Measurements from ENCODE around the gene CSHL1.

The CSHL1 gene

DNA sequence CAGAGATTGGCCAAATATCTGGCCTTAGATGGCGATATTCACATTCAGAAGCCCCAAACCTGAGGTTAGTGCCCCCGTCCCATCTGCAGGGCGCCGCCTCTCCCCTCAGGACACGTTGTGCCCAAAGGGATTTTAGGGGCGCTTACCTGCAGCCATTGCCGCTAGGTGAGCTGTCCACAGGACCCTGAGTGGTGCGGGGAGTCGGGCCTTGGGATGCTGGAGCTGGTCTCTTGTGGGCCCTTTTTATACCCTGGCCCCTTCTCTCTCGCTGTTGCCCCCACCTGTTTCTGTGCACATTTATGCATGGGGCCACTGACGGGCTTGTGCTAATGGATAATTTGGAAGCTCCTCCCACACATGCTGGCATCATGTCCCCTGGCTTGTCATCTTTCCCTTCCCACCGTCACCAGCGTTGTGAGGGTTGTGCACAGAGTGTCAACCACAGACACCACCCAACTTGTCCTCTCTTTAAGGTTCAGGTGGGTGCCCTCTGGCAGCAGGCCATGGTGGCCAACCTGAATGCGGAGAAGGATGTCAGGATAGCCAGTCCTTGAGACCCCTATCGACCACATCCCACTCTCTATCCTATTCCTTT, at the start of gene CSHL1:
TSS of gene CSHL1 (minus strand) at position 218 of the 595 bp plus-strand sequence. CDS start at position 156, 62 bp downstream.
- no peak for DNase-seq (ENCODE audit: low read depth in 2 of 2)

DNA sequence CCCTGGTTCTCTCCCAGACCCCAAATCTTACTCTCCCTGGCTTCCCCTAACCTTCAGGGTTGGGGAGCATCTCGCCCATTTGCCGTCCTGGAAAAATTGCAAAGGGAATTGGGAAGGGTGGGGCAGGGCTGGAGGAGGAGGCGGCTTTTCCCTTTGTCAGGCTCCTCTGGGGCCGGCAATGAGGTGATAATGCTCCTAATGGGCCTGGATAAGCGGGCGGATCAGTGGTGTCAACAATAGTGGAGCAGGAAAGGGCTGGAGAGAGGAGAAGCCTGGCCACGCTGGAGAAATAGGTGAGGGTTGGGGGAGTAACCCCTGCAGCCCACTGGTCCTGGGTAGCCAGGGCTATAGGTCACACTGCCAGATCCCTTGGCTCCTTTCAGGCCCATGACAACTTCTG, 49.4 kb upstream of the CSHL1 start:
- DNase-seq (ENCODE audit: low read depth in 2 of 2), result no peak

DNA sequence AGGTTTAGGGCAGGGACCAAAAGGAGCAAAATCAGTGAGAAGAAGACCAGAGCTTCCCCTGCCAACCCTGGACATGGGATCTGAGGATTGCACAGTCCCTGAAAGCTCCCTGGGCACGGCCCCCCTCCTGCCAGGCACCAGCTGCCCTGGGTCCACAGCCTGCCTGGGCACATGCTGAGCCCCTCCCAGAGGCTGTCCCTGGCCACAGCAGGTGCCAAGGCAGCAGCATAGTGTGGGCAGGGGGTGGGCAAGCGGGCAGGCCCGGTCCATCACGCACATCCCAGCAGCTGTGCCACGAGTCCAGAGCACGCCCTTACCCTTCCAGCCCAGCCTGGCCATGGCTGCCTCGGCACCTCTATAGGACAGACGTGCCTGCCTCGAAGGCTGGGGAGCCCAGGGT, 48.9 kb upstream of the CSHL1 start:
- no peak for DNase-seq (ENCODE audit: low read depth in 2 of 2)

GRCh38 chr17:63956296-63956920, 45.4 kb upstream of the CSHL1 start:
- DNase-seq (ENCODE audit: low read depth in 2 of 2), result no peak

DNA sequence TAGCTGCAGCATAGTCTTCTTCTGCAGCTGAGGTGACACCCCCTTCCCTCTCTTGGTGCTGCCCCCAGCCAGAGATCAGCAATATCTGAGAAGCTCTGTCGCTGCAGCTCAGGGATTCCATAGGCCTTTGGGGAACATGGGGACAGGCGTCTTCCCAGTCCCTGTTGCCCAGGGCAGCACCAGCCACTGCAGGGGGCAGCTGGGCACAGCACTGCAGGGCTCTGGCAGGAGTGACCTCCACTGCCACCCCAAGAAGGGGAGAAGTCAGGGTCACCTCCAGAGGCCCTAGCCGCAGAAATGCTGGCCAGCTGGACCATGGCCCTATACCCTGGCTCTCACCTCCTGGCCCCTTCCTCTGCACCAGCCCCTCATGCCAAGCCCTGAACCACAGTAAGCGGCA, 44.7 kb upstream of the CSHL1 start:
- DNase-seq (ENCODE audit: low read depth in 2 of 2), result no peak

DNA sequence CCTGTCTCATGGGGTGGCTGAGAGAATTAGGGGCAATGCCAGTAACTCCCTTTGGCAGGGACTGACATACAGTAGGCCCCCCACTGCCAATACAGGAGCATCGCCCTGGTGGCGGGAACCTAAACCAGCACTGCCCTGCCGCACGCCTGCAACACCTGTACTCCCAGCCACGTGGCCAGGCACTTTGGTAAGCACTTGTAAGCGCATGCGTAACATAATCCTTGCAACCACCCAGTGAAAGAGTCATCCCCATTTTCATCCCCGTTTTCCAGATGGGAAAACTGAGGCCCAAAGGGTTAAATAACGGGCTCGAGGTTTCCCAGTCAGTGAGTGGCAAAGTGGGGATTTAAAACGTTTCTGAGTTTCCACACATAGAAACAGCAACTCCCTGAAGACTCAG, 44.2 kb upstream of the CSHL1 start:
- DNase-seq (ENCODE audit: low read depth in 2 of 2), result no peak

- DNase-seq (ENCODE audit: low read depth in 2 of 2), result no peak
Observed at GRCh38 chr17:63954402-63955063, 43.5 kb upstream of the CSHL1 start.

- no peak for DNase-seq (ENCODE audit: low read depth in 2 of 2)
Observed at GRCh38 chr17:63950940-63951907, 40.2 kb upstream of the CSHL1 start.

DNA sequence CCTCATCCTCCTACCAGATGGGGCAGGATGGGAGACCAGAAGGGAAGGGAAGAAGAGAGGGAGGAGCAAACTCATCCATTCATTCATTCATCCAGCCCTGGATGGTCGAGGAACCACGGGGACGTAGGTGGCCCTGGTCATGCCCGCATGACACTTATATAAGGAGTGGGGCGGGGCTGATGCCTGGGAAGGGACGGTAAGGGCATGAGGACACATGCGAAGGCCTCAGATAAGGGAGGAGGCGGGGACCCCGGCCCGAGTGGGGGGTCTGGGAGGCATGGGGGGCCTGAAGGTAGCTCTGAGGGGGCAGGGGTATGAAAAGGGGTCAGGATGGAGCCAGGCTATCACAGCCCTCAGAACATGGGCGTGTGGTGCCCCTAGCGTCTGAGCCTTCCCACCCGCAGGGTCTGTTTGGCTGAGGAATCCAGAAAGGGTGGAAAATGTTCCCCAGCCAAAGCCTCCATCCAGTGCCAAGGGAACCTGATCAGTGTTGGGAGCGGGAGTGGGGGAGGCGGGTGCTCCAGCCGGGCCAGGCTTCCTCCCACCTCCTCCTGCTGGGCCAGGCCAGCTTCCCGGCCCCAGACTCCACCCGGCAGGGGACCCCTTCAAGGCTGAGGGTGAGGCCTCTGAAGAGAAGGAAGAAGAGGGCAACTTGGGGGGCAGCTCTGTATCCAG, 38.7 kb upstream of the CSHL1 start:
- DNase-seq (ENCODE audit: low read depth in 2 of 2), result no peak

DNA sequence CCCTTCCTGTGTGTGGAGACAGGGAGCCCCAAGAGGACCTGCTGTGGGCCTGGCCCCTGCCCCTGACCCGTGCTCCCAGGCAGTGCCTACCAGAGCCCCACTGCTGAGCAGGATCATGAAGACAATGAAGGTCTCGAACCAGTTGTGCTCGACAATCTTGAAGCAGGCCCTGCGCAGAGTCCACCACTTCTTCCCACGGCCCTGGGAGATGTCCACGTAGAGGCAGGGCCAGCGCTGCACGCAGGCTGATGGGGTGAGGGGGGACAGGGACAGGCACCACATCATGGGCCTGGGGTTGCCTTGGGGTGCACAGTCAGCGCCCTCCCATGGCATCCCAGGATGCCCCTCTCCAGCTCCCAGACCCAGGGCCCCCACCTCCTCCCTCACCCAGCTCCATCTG, 37.5 kb upstream of the CSHL1 start:
- no peak for DNase-seq (ENCODE audit: low read depth in 2 of 2)

DNA sequence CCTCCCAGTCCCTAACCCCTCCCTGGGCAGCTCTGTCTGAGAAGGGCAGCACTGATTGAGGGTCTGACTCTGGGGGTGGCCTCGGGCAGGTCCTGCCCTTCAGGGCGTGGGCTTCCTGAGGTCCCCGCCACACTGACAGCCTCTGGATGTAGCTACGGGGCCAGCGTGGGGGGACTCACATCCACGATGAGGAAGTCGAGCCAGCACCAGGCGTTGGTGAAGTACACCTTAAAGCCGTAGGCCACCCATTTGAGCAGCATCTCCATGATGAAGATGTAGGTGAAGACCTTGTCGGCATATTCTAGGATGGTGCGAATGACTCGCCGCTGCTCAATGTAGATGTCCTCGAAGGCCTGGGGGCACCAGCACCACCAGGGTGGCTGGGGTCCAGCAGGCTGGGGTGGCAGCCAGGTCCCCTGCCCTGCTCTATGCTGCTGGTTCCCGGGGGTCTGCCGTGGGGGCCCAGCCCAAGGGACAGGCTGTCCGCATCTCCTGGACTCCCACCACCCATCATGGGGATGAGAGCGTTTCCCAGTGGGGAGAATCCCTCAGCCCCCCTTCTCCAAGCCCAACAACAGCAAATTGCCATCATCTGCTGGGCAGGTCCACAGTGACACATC, 36.8 kb upstream of the CSHL1 start:
- no peak for DNase-seq (ENCODE audit: low read depth in 2 of 2)

GRCh38 chr17:63946440-63947363, 35.6 kb upstream of the CSHL1 start:
- DNase-seq (ENCODE audit: low read depth in 2 of 2), result no peak

DNA sequence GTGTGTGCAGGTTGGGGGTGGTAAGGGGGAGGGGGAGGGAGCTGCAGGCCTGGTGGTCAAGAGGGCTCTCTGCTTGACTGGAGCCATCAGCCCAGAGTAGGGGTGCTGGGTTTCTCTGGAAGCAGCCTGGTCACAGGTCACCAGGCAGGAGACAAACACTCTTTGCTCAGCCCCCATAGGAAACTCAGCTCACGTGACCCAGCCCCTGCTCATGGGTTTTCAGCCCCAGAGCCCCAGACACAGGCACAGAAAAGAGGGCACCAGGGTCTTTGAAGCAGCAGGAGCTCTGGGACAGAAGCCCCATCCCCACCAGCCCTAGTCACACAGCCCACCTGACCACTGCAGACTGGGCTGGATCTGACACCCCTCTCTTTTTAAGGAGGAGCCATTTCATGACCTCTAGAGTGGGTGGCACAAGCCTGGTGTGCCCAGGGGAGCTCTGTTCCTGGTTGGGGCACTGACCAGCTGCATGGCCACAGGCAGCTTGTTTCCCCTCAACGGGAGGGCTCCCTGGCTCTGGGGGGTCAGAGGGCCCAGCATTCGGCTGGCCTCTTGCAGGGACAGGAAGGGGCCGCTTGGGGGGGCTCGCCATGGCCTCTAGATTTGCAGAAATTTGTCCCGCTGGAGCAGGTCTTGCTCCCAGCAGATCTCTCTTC, 34.9 kb upstream of the CSHL1 start:
- DNase-seq (ENCODE audit: low read depth in 2 of 2), result no peak

GRCh38 chr17:63944736-63945499, 33.9 kb upstream of the CSHL1 start:
- no peak for DNase-seq (ENCODE audit: low read depth in 2 of 2)

DNA sequence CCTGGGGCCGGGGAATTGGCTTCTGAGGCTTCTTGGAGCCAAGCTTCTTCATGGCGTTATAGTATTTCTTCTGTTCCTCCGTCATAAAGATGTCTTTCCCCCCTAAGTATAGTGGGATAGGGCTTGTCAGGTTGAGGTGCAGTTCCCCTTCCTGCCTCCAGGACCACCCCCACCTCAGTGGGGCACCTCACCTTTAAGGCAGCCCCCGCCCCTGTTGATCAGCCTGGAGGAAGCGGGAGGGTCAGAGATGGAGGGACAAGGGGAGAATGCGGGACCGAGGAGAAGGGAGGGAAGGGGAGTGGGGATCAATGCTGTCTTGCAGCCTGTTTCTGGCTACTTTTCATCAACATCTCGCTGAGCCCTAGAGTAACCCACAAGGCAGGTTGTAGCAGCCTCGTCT, 32.7 kb upstream of the CSHL1 start:
- no peak for DNase-seq (ENCODE audit: low read depth in 2 of 2)

DNA sequence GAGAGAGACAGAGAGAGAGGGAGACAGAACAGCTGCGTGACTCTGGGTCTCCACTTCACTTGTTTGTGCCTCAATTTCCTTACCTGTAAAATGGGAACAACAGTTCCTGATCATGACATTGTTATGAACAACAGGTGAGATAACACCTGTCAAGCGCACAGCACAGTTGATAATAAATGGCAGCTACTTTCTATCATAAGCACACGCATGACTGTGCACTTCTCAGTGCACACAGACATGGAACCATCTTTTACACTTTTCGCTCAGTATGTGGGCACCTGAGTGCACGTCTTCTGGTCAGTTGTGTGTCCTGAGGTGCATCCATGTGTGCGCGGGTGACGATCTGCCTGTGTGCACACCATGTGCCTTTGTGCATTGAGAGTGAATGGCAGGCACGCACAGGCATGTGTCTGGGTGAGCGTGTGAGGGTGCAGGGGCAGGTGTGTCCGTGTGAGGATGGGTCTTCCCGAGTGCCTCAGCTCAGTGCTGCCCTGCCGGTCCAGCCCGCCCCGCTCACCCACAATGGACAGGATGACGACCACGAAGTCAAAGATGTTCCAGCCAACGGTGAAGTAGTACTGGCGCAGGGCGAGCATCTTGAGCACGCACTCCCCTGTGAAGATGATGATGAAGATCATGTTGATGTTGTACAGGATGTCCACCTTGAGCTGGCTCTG, 31.4 kb upstream of the CSHL1 start:
- no peak for DNase-seq (ENCODE audit: low read depth in 2 of 2)

DNA sequence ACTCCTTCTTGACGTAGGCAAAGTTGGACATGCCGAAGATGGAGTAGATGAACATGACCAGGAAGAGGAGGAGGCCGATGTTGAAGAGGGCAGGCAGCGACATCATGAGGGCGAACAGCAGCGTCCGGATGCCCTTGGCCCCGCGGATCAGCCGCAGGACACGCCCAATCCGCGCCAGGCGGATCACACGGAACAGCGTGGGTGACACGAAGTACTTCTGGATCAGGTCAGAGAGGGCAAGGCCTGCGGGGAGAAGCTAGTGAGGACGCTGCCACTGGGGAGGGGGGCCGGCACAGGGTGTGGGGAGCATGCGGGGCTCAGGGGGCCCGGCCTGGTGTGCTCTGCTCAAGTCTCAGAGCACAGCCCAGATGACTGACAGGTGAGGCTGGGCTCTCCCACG, 30.7 kb upstream of the CSHL1 start:
- no peak for DNase-seq (ENCODE audit: low read depth in 2 of 2)

- DNase-seq (ENCODE audit: low read depth in 2 of 2), result no peak
Observed at GRCh38 chr17:63941162-63941561, 30.1 kb upstream of the CSHL1 start.
